Measurements from ENCODE around the gene ACTMAP.
"Not testable (repeated sequence)": the region's sequence is repeated elsewhere in the genome, so short reads cannot be mapped to it uniquely, and the experiment has no call there.

ACTMAP gene

GRCh38 chr19:40775632-40776022 is 25.4 kb upstream of the ACTMAP start:
- no peak for DNase-seq

GRCh38 chr19:40774916-40775631 is 24.8 kb upstream of the ACTMAP start, which contains the start of gene MIA:
TSS of gene MIA (plus strand) at chr19:40775521. CDS start at chr19:40775543, 22 bp downstream.
- DNase-seq = no peak

- DNase-seq = not testable (repeated sequence)
Measured at GRCh38 chr19:40771101-40771862, 21.0 kb upstream of the ACTMAP start.

GRCh38 chr19:40768869-40769268 is 18.6 kb upstream of the ACTMAP start:
- peak; percentile 31 for DNase-seq

- not testable (repeated sequence) for DNase-seq
Measured at GRCh38 chr19:40766385-40766784, 16.1 kb upstream of the ACTMAP start.

- DNase-seq = no peak
Measured at GRCh38 chr19:40763963-40764362, 13.7 kb upstream of the ACTMAP start.

- no peak for DNase-seq
Measured at GRCh38 chr19:40763526-40763925, 13.2 kb upstream of the ACTMAP start.

GRCh38 chr19:40762754-40763470 is 12.6 kb upstream of the ACTMAP start:
- DNase-seq = no peak

GRCh38 chr19:40759352-40759751 is 9.1 kb upstream of the ACTMAP start:
- DNase-seq = no peak

GRCh38 chr19:40758491-40758890 is 8.2 kb upstream of the ACTMAP start:
- DNase-seq = no peak

- DNase-seq = no peak
Measured at GRCh38 chr19:40756502-40757110, 6.3 kb upstream of the ACTMAP start.

- DNase-seq = no peak
Measured at GRCh38 chr19:40755791-40756190, 5.5 kb upstream of the ACTMAP start.

- DNase-seq = no peak
Measured at GRCh38 chr19:40755248-40755624, 5.0 kb upstream of the ACTMAP start.

GRCh38 chr19:40754611-40755247 is 4.5 kb upstream of the ACTMAP start:
- DNase-seq = peak; percentile 86

GRCh38 chr19:40752257-40752781 is 2.0 kb upstream of the ACTMAP start:
- peak; percentile 55 for DNase-seq

GRCh38 chr19:40750874-40751537 is 729 bp upstream of the ACTMAP start, which contains the start of gene SNRPA:
TSS of gene SNRPA (plus strand) at chr19:40751203. CDS start at chr19:40751409, 206 bp downstream.
- peak; percentile 99 for DNase-seq

GRCh38 chr19:40747536-40747935 is 2.7 kb downstream of the ACTMAP start:
- DNase-seq = no peak

- no peak for DNase-seq
Measured at GRCh38 chr19:40745402-40745780, 4.9 kb downstream of the ACTMAP start.

GRCh38 chr19:40744554-40745401 is 5.5 kb downstream of the ACTMAP start:
- no peak for DNase-seq

- DNase-seq = no peak
Measured at GRCh38 chr19:40743926-40744325, 6.4 kb downstream of the ACTMAP start.

- DNase-seq = no peak
Measured at GRCh38 chr19:40742886-40743285, 7.4 kb downstream of the ACTMAP start.

Measured in suppressor macrophage treated with lipopolysaccharide for 4 hours (primary cell).